Esophagus muscularis mucosa (tissue), 3 donors: ENCODE measurements around the gene LRP2.

ENCODE experiments used
- CTCF ChIP-seq, 3 experiments: fragments of 200-600 bp in 2 of 3; fragments of 450-650 bp in 1 of 3; sonication (generic) in 2 of 3; IDR thresholded peaks; one replicate each; pipeline ENCODE4 v1.5.1; 2017 to 2019; ENCODE audit warnings: antibody characterized with exemption in 3 of 3, mild to moderate bottlenecking in 2 of 3, moderate library complexity in 1 of 3
- POLR2A ChIP-seq: fragments of 450-650 bp; IDR thresholded peaks from one replicate; pipeline ENCODE4 v1.6.1; 2017; ENCODE audit warnings: antibody characterized with exemption, moderate library complexity, mild to moderate bottlenecking, low read depth

DNA sequence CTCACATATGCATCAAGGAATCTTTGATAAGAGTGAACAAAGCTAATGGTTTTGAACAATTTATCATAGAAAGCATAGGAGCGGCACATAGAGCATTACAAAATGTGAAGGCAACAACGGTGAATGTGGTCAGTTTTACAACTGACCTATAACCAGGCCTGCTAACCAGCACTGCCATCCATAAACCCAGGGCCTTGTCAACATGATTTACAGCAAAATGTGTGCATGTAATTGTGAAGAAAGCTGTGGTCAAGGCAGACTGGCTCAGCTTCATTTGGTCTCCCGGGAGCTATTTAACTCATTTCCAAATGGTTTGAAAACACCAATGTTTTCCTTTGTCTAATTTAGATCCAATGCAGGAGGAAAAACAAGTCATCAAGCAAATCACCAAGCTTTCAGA is 173.2 kb downstream of the LRP2 start:
- TF ChIP-seq CTCF (IDR thresholded peaks at IDR 0.05) (no peak), POLR2A (no peak)
